Right atrium auricular region (tissue), 2 donors: ENCODE measurements around the gene ORC2. TPM values are rescaled to one million over a fixed set of nuclear protein-coding genes. Genes with fewer than 3 reads are reported as not detected.

Experiments
- DNase-seq: peaks from one replicate; pipeline ENCODE4 v3.0.0-alpha.2; 2019; ENCODE audit warnings: low spot score
- H3K27ac ChIP-seq, 2 donors: fragments of 200-600 bp; sonication (generic); 1 replicate in 1 of 2; 2 replicates in 1 of 2; pipeline ENCODE4 v1.5.1; 2016 to 2019
- H3K27me3 ChIP-seq, 2 donors: fragments of 200-600 bp; sonication (generic); one replicate each; pipeline versions ENCODE4 v1.5.1 to v1.6.0; 2017 to 2019
- H3K36me3 ChIP-seq: fragments of 200-600 bp; sonication (generic); one replicate; pipeline ENCODE4 v1.5.1; 2016
- H3K4me1 ChIP-seq, 2 donors: fragments of 200-600 bp; sonication (generic); one replicate each; pipeline versions ENCODE4 v1.5.1 to v1.6.0; 2017 to 2019
- H3K4me3 ChIP-seq, 2 donors: fragments of 200-600 bp; sonication (generic); 1 replicate in 1 of 2; 2 replicates in 1 of 2; pipeline ENCODE4 v1.5.1; 2017 to 2019; ENCODE audit warnings: mild to moderate bottlenecking in 1 of 2, moderate library complexity in 1 of 2
- H3K9me3 ChIP-seq, 2 donors: fragments of 200-600 bp; sonication (generic); one replicate each; pipeline ENCODE4 v1.5.1; 2019
- total RNA-seq, 2 donors: library from RNA; depleted of rRNA; stranded (reverse); fragments of >200 nt; gene quantifications; one replicate each; pipeline ENCODE4 v1.1.0, GENCODE V29; 2016
- TF ChIP-seq, protein P1 (sequence below), 2 donors: fragments of 200-600 bp; sonication (generic); IDR thresholded peaks; one replicate each; pipeline ENCODE4 v1.5.1; 2019; ENCODE audit warnings: antibody characterized with exemption in 2 of 2

Gene ORC2
- total RNA-seq: 10 to 100 TPM in 1 of 2 donors, 1 to 10 TPM in 1; 8.5 to 14.7 TPM

DNA sequence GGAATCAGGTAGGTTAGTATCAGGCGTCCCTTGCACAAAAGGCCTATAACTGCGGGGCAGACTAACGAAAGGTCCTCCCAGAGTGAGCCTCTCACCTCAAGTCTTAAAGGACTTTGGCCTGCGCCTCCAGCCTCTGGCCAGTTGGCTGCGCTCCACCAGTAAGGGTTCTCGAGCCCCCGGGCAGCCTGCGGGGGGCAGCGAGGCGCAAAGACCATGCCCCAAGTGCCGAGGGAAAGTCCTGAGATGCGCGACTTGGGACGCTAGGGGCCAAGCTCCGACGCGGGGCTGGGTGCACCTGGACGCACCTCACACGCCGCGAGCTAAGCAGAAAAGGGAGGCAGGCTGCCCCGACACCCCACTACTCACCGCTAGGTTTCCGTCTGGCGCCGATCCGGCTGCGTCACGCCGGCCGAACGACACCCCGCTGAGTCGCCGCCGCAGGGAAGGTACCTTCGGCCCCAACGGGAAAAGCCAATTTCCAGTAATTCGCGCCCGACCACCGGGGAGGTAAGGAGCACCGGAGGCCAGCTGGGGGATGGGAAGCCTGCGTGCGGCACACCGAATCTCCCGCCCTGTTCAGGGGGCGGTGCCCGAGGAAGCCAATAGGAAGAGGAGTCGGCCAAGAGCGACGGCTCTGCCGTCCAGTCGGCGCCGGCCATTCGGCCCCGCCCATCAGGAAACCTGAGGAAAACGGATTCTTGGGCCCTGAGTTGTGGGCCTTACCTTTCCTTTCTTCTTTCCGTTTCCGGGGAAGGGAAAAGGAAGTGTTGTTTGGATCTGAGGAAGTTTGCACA lies at the start of gene ORC2:
Gene ORC2, minus strand, starts transcription at position 537 of the 794 bp plus-strand sequence. CDS start 5,537 bp downstream, outside the sequence.
- Histone ChIP-seq H3K4me3 (peak within 1 kb of the TSS; percentile 74 to 79), H3K4me1 (peaks cover 0 to 28% of the 10 kb centered on the region in 2 donors), H3K36me3 (no peaks in the 10 kb centered on the region), H3K9me3 (no peaks in the 10 kb centered on the region), H3K27me3 (no peaks in the 10 kb centered on the region), H3K27ac (peak within 1 kb of the TSS; percentile 80 to 84)
- peak; percentile 93 for DNase-seq
- TF ChIP-seq, protein P1, sequence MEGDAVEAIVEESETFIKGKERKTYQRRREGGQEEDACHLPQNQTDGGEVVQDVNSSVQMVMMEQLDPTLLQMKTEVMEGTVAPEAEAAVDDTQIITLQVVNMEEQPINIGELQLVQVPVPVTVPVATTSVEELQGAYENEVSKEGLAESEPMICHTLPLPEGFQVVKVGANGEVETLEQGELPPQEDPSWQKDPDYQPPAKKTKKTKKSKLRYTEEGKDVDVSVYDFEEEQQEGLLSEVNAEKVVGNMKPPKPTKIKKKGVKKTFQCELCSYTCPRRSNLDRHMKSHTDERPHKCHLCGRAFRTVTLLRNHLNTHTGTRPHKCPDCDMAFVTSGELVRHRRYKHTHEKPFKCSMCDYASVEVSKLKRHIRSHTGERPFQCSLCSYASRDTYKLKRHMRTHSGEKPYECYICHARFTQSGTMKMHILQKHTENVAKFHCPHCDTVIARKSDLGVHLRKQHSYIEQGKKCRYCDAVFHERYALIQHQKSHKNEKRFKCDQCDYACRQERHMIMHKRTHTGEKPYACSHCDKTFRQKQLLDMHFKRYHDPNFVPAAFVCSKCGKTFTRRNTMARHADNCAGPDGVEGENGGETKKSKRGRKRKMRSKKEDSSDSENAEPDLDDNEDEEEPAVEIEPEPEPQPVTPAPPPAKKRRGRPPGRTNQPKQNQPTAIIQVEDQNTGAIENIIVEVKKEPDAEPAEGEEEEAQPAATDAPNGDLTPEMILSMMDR (IDR thresholded peaks at IDR 0.05): peak; percentile 36 to 63

DNA sequence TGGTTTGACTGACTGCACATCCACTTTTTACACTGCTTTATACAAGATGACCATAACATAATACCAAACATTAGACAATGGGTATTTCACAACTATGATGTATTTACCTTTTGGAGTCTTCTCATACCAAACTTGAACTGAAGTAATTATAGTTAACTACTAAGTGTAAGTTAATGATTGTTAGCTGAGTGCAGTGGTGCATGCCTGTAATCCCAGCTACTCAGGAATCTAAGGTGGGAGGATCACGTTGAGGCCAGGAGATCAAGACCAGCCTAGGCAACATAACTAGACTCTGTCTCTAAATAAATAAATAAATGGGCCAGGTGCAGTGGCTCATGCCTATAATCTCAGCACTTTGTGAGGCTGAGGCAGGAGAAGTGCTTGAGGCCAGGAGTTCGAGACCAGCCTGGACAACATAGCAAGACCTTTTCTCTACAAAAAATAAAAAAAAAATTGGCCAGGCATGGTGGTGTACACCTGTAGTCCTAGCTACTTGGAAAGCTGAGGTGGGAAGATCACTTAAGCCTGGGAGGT lies 44.9 kb upstream of the ORC2 start:
- TF ChIP-seq, protein P1 (IDR thresholded peaks at IDR 0.05): no peak
- no peaks in the 10 kb centered on the region for H3K9me3 ChIP-seq
- H3K4me1 ChIP-seq: no peaks in the 10 kb centered on the region
- no peak for DNase-seq
- H3K4me3 ChIP-seq: no peak overlapping the region
- no peak overlapping the region for H3K27ac ChIP-seq
- H3K36me3 ChIP-seq: peaks cover 31% of the 10 kb centered on the region
- no peaks in the 10 kb centered on the region for H3K27me3 ChIP-seq

DNA sequence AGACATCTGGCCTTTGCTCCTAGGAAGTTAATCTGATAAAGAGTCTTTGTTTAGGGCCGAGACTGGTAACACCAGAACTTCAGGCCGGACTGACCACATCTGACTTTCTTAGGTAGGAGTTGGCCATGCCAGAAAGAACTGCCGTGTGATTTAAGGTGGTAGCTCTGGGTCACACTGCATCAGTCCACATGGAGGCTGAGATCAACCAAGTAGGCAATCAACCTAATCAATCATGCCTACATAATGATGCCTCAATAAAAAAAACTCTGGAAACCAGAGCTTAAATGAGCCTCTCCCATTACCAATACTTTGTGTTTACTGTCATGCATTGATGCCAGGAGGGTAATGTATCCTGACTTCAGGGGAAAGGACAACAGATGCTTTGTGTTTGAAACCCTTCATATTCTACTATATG lies 44.1 kb upstream of the ORC2 start:
- TF ChIP-seq, protein P1 (IDR thresholded peaks at IDR 0.05): no peak
- H3K9me3 ChIP-seq: no peaks in the 10 kb centered on the region
- no peak overlapping the region for H3K4me3 ChIP-seq
- H3K4me1 ChIP-seq: no peaks in the 10 kb centered on the region
- no peak overlapping the region for H3K27ac ChIP-seq
- no peaks in the 10 kb centered on the region for H3K27me3 ChIP-seq
- DNase-seq: no peak
- peaks cover 35% of the 10 kb centered on the region for H3K36me3 ChIP-seq

DNA sequence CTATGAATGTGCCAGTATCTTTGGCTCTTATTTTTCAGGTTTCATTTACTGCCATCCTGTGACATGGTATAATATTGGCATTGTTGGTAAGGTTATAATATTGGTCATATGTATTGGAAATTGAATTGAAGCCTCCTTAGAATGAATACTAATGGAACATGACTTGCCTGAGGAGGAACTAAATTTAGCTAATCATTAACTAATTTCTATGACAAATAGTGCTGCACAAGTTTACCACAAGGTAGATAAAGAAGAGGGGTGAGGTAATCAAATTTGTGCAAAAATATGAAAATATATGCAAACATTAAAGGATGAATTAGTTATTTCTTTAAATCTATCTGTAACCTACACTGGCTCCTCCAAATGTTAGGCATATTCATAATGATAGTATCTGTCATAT lies 43.2 kb upstream of the ORC2 start:
- Histone ChIP-seq H3K4me1 (no peaks in the 10 kb centered on the region), H3K36me3 (peaks cover 35% of the 10 kb centered on the region), H3K4me3 (no peak overlapping the region), H3K27me3 (no peaks in the 10 kb centered on the region), H3K27ac (no peak overlapping the region), H3K9me3 (no peaks in the 10 kb centered on the region)
- TF ChIP-seq, protein P1 (IDR thresholded peaks at IDR 0.05): no peak
- no peak for DNase-seq

DNA sequence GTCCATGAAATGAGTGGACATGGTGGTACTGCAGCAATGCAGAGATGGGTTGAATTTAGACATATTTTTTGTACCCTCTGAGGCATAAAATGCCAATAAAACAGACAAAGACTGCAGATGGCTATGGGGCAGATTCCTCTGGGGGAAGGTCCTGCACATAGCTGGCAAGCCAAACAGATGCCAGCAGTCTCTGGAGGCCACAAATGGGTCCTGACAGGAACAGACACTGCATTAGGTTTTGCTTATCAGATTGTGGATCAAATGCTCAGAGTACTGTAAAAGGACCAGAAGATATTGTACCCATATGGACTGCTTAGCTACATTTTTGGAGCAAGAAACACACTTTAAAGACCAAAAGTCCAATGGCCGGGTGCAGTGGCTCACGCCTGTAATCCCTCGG lies 40.9 kb upstream of the ORC2 start:
- Histone ChIP-seq H3K4me1 (no peaks in the 10 kb centered on the region), H3K27ac (no peak overlapping the region), H3K9me3 (no peaks in the 10 kb centered on the region), H3K27me3 (no peaks in the 10 kb centered on the region), H3K36me3 (peaks cover 35% of the 10 kb centered on the region), H3K4me3 (no peak overlapping the region)
- no peak for DNase-seq
- TF ChIP-seq, protein P1 (IDR thresholded peaks at IDR 0.05): no peak
